SK-N-SH (cell line): ENCODE results near the gene DTX1. TPM values are rescaled to one million over a fixed set of nuclear protein-coding genes. Genes with fewer than 3 reads are reported as not detected.

Experiments used
- CTCF ChIA-PET: fragments of 300-600, 350-600 bp; formaldehyde crosslinking; extraction: SDS; loops from one replicate; lab custom pipeline; 2021; lab: Yijun Ruan, JAX
- POLR2A ChIA-PET: fragments of 350-600 bp; sonication (Branson Sonifier 250); formaldehyde crosslinking; extraction: SDS; loops from one replicate; lab custom pipeline; 2020; ENCODE audit warnings: antibody characterized with exemption, inconsistent platforms; lab: Yijun Ruan, JAX
- DNase-seq: peaks from one replicate; pipeline ENCODE4 v3.0.0; 2012
- H2AFZ ChIP-seq: fragments of 200-600 bp; sonication (generic); 2 replicates; pipeline ENCODE4 v1.8.1; 2016; ENCODE audit warnings: antibody characterized with exemption, mild to moderate bottlenecking, low read depth
- H3F3A ChIP-seq: fragments of 200-600 bp; sonication (generic); replicated peaks from 2 replicates; pipeline ENCODE3; 2016; ENCODE audit warnings: antibody characterized with exemption, mild to moderate bottlenecking; ENCODE audit not compliant: insufficient read depth
- H3K27ac ChIP-seq, 2 experiments: fragments of 200-500 bp in 1 of 2; fragments of 200-600 bp in 1 of 2; sonication (Bioruptor generic) in 1 of 2; sonication (generic), shearing (Covaris generic) in 1 of 2; 2 replicates each; pipeline versions ENCODE4 v1.5.1 to v1.6.1; 2014 to 2016; ENCODE audit warnings: low read depth in 2 of 2, inconsistent platforms in 1 of 2, low read length in 1 of 2, mild to moderate bottlenecking in 1 of 2, mixed read lengths in 1 of 2
- H3K27me3 ChIP-seq: fragments of 200-600 bp; sonication (generic), shearing (Covaris generic); 2 replicates; pipeline ENCODE4 v1.6.1; 2016; ENCODE audit warnings: mixed run types; ENCODE audit not compliant: insufficient read depth
- H3K36me3 ChIP-seq, 2 experiments: fragments of 200-500 bp in 1 of 2; fragments of 200-600 bp in 1 of 2; sonication (Bioruptor generic) in 1 of 2; sonication (generic) in 1 of 2; replicated peaks in 1 of 2; 2 replicates each; pipeline versions ENCODE3 to v1.5.1; 2014 to 2016; ENCODE audit warnings: low read length in 1 of 2, mild to moderate bottlenecking in 1 of 2; ENCODE audit not compliant: insufficient read depth in 2 of 2, control insufficient read depth in 1 of 2
- H3K4me1 ChIP-seq, 2 experiments: fragments of 200-500 bp in 1 of 2; fragments of 200-600 bp in 1 of 2; sonication (Bioruptor generic) in 1 of 2; sonication (generic), shearing (Covaris generic) in 1 of 2; 2 replicates each; pipeline versions ENCODE4 v1.5.1 to v1.6.1; 2014 to 2016; ENCODE audit warnings: low read depth in 1 of 2, low read length in 1 of 2, mixed run types in 1 of 2; ENCODE audit not compliant: insufficient read depth in 2 of 2, control insufficient read depth in 1 of 2
- H3K4me2 ChIP-seq: fragments of 200-600 bp; sonication (generic), shearing (Covaris generic); 2 replicates; pipeline ENCODE4 v1.6.1; 2017; ENCODE audit warnings: mixed run types
- H3K4me3 ChIP-seq, 2 experiments: fragments of 200-500 bp in 1 of 2; fragments of 200-600 bp in 1 of 2; sonication (Bioruptor generic) in 1 of 2; sonication (generic), shearing (Covaris generic) in 1 of 2; 2 replicates each; pipeline versions ENCODE4 v1.5.1 to v1.8.1; 2014 to 2016; ENCODE audit warnings: low read depth in 2 of 2, inconsistent platforms in 1 of 2, low read length in 1 of 2, mild to moderate bottlenecking in 1 of 2, mixed read lengths in 1 of 2, moderate library complexity in 1 of 2
- H3K79me2 ChIP-seq: fragments of 200-600 bp; sonication (generic); 2 replicates; pipeline ENCODE4 v1.8.1; 2017; ENCODE audit warnings: mild to moderate bottlenecking; ENCODE audit not compliant: insufficient read depth
- H3K9ac ChIP-seq: fragments of 200-600 bp; sonication (generic); 2 replicates; pipeline ENCODE4 v1.6.1; 2017; ENCODE audit warnings: mixed run types
- H3K9me2 ChIP-seq: fragments of 200-600 bp; sonication (generic); 2 replicates; pipeline ENCODE4 v1.6.1; 2017; ENCODE audit warnings: mixed run types
- H3K9me3 ChIP-seq: fragments of 200-600 bp; sonication (generic); 2 replicates; pipeline ENCODE4 v1.6.1; 2017; ENCODE audit warnings: mixed run types, mild to moderate bottlenecking, moderate library complexity
- H4K20me1 ChIP-seq: fragments of 200-600 bp; sonication (generic); 2 replicates; pipeline ENCODE4 v1.6.1; 2017; ENCODE audit warnings: mild to moderate bottlenecking, mixed run types; ENCODE audit not compliant: insufficient read depth
- CHD2 ChIP-seq: fragments of 150-350 bp; IDR thresholded peaks from 2 replicates; pipeline ENCODE4 v1.6.1; 2018; ENCODE audit warnings: low read length; ENCODE audit not compliant: partially characterized antibody
- EZH2phosphoT487 ChIP-seq: fragments of 200-600 bp; sonication (generic); IDR thresholded peaks from 2 replicates; pipeline ENCODE4 v1.6.1; 2017; ENCODE audit warnings: low read depth, mixed run types, mild to moderate bottlenecking, antibody characterized with exemption, moderate library complexity, borderline replicate concordance
- FOSL2 ChIP-seq: IDR thresholded peaks from 2 replicates; pipeline ENCODE4 v1.4.0; 2012; ENCODE audit warnings: low read depth, mild to moderate bottlenecking, moderate library complexity, borderline replicate concordance
- FOXJ3 ChIP-seq: sonication (generic); formaldehyde crosslinking; IDR thresholded peaks from 2 replicates; pipeline ENCODE4 v1.5.1; 2020; ENCODE audit warnings: mild to moderate bottlenecking, missing genetic modification reagents
- FOXM1 ChIP-seq: IDR thresholded peaks from 2 replicates; pipeline ENCODE4 v1.4.0; 2012; ENCODE audit warnings: low read depth, mild to moderate bottlenecking
- GABPA ChIP-seq: IDR thresholded peaks from 2 replicates; pipeline ENCODE4 v1.4.0; 2012; ENCODE audit warnings: low read depth, mild to moderate bottlenecking
- JUND ChIP-seq: IDR thresholded peaks from 2 replicates; pipeline ENCODE4 v1.4.0; 2012
- MEF2A ChIP-seq: IDR thresholded peaks from 2 replicates; pipeline ENCODE4 v1.4.0; 2012; ENCODE audit warnings: low read depth, borderline replicate concordance
- NRF1 ChIP-seq: IDR thresholded peaks from 2 replicates; pipeline ENCODE4 v1.6.1; 2012; ENCODE audit warnings: low read depth, mild to moderate bottlenecking, low read length
- POLR2AphosphoS5 ChIP-seq: IDR thresholded peaks from 2 replicates; pipeline ENCODE4 v1.6.1; 2012; ENCODE audit warnings: low read depth, low read length
- RFX5 ChIP-seq: IDR thresholded peaks from 2 replicates; pipeline ENCODE4 v1.6.1; 2012; ENCODE audit warnings: mild to moderate bottlenecking, improper control_type of control experiment, low read length
- SIN3A ChIP-seq: IDR thresholded peaks from 2 replicates; pipeline ENCODE4 v1.6.1; 2012; ENCODE audit warnings: low read depth, mild to moderate bottlenecking, low read length, moderate library complexity, borderline replicate concordance
- SMC3 ChIP-seq: IDR thresholded peaks from 2 replicates; pipeline ENCODE4 v1.6.1; 2012; ENCODE audit warnings: low read depth, low read length, improper control_type of control experiment
- TAF1 ChIP-seq: IDR thresholded peaks from 2 replicates; pipeline ENCODE4 v1.6.1; 2012; ENCODE audit warnings: low read depth, mild to moderate bottlenecking, low read length, moderate library complexity, borderline replicate concordance
- TEAD4 ChIP-seq: IDR thresholded peaks from 2 replicates; pipeline ENCODE4 v1.4.0; 2012; ENCODE audit warnings: mild to moderate bottlenecking, borderline replicate concordance; ENCODE audit not compliant: insufficient read depth
- YY1 ChIP-seq: IDR thresholded peaks from 2 replicates; pipeline ENCODE4 v1.4.0; 2012; ENCODE audit warnings: low read depth, mild to moderate bottlenecking
- WGBS: methylation state at CpG from one replicate; pipeline ENCODE4 v1.1.6; 2017; ENCODE audit warnings: low lambda C conversion rate; 5-methylcytosine and 5-hydroxymethylcytosine counted together
- polyA plus RNA-seq, 3 experiments: library from polyadenylated mRNA; depleted of rRNA; stranded (reverse); fragments of >200 nt; gene quantifications; 2 replicates each; pipeline ENCODE4 v1.2.3, GENCODE V29; 2012
- TF ChIP-seq, protein P1 (sequence below): fragments of 150-350 bp; IDR thresholded peaks from 2 replicates; pipeline ENCODE4 v1.6.1; 2016; ENCODE audit warnings: mild to moderate bottlenecking, low read depth, low read length
- TF ChIP-seq, protein P2 (sequence below): fragments of 200-600 bp; sonication (generic); IDR thresholded peaks from 2 replicates; pipeline ENCODE4 v1.6.1; 2017; ENCODE audit warnings: antibody characterized with exemption, mild to moderate bottlenecking, moderate library complexity
- TF ChIP-seq, protein P3 (sequence below): IDR thresholded peaks from 2 replicates; pipeline ENCODE4 v1.4.0; 2012; ENCODE audit warnings: low read depth, borderline replicate concordance
- TF ChIP-seq, protein P4 (sequence below): IDR thresholded peaks from 2 replicates; pipeline ENCODE4 v1.4.0; 2012; ENCODE audit warnings: low read depth

The DTX1 gene
- polyA plus RNA-seq, 1 of the 3 experiments (the other 2 are of a cell fraction) = 0.72 TPM

DNA sequence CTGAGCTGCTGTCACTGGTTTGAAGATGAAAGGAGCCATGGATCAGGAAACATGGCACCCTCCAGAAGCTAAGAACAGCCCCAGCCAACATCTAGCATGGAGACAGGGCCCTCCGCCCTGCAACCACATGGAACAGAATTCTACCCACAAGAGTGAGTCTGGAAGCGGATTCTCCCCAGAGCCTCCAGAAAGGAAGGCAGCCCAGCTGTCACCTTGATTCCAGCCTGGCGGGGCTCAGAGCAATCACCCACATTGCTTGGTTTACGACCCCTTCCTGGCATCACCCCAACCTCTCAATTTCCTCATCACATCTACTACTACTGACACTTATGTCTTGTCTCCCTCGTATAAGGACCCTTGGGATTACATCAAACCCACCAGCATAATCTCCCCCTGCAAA lies 39.7 kb upstream of the DTX1 start (continued):
- TF ChIP-seq, protein P1, sequence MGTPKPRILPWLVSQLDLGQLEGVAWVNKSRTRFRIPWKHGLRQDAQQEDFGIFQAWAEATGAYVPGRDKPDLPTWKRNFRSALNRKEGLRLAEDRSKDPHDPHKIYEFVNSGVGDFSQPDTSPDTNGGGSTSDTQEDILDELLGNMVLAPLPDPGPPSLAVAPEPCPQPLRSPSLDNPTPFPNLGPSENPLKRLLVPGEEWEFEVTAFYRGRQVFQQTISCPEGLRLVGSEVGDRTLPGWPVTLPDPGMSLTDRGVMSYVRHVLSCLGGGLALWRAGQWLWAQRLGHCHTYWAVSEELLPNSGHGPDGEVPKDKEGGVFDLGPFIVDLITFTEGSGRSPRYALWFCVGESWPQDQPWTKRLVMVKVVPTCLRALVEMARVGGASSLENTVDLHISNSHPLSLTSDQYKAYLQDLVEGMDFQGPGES = no peak
- TF ChIP-seq, all 33 proteins: peak for 0

DNA sequence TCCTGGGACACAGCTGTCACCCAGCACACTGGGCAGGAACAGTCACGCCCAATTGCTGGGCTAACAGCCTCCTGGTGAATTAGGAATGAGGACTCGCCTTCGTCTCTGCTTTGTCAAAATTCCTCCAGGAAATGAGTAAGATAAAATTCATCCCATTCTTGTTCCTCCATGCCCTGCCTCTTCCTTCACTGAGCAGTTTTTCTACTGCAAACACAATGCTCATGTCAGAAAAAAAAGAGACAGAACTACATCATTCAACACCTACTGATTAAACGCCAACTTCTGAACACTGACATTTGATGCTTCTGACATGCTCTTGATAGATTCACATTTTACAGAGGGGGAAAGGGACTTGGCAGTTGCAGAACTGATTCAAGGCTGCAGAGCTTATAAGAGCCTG lies 37.5 kb upstream of the DTX1 start:
- Histone ChIP-seq H3K9me3 (no peaks in the 10 kb centered on the region), H3K27me3 (no peaks in the 10 kb centered on the region), H3K9me2 (no peaks in the 10 kb centered on the region), H2AFZ (no peak overlapping the region), H3K4me3 (no peak overlapping the region), H3K4me1 (no peaks in the 10 kb centered on the region; a peak in 1 of 4 replicates), H4K20me1 (no peaks in the 10 kb centered on the region), H3K36me3 (no peaks in the 10 kb centered on the region), H3K4me2 (no peak overlapping the region), H3F3A (no peaks in the 10 kb centered on the region), H3K9ac (no peak overlapping the region), H3K79me2 (no peaks in the 10 kb centered on the region), H3K27ac (no peak overlapping the region)
- ChIA-PET POLR2A (no interaction called here), CTCF (interaction anchor here (1.3 kb wide), 1 partner anchor 11 kb away, joined by 6 read pairs; no protein-coding TSS in a partner anchor)
- 37% methylated on average over 4 of the region's 4 CpGs for WGBS
- TF ChIP-seq MEF2A (no peak), FOSL2 (no peak), JUND (no peak), TEAD4 (no peak), EZH2phosphoT487 (no peak)
- TF ChIP-seq, protein P2, sequence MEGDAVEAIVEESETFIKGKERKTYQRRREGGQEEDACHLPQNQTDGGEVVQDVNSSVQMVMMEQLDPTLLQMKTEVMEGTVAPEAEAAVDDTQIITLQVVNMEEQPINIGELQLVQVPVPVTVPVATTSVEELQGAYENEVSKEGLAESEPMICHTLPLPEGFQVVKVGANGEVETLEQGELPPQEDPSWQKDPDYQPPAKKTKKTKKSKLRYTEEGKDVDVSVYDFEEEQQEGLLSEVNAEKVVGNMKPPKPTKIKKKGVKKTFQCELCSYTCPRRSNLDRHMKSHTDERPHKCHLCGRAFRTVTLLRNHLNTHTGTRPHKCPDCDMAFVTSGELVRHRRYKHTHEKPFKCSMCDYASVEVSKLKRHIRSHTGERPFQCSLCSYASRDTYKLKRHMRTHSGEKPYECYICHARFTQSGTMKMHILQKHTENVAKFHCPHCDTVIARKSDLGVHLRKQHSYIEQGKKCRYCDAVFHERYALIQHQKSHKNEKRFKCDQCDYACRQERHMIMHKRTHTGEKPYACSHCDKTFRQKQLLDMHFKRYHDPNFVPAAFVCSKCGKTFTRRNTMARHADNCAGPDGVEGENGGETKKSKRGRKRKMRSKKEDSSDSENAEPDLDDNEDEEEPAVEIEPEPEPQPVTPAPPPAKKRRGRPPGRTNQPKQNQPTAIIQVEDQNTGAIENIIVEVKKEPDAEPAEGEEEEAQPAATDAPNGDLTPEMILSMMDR = no peak
- DNase-seq = no peak

DNA sequence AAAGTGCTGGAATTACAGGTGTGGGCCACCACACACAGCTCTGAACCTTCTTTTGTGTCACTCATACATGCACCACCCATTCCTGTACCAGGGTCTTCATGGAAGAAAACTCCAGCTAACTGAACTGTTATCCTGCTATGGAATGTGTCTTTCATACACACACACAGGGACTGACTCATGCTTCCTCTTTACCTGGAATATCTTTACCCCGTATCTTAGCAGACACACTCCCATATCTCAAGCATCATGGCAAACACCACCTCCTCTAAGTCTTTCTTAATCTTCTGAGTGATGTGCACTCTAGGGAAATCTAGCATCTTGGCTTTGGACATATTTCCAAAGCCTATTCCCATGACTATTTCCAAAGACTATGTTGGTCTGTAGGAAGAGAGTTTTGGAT lies 35.0 kb upstream of the DTX1 start:
- no peak overlapping the region for H3K9ac ChIP-seq
- H3K79me2 ChIP-seq = no peaks in the 10 kb centered on the region
- H3K27me3 ChIP-seq = no peaks in the 10 kb centered on the region
- POLR2A ChIA-PET = no interaction called here
- H3K27ac ChIP-seq = no peak overlapping the region
- no peaks in the 10 kb centered on the region for H3K9me3 ChIP-seq
- H3K4me2 ChIP-seq = no peak overlapping the region
- H3K4me1 ChIP-seq = no peaks in the 10 kb centered on the region
- DNase-seq = no peak
- no peaks in the 10 kb centered on the region for H3K9me2 ChIP-seq
- 56% methylated on average over 1 of the region's 1 CpG for WGBS
- no peak overlapping the region for H3K4me3 ChIP-seq
- no peaks in the 10 kb centered on the region for H3F3A ChIP-seq
- no peaks in the 10 kb centered on the region for H4K20me1 ChIP-seq
- no peak overlapping the region for H2AFZ ChIP-seq
- no peaks in the 10 kb centered on the region for H3K36me3 ChIP-seq
- CTCF ChIA-PET = interaction anchor here (0.7 to 2.4 kb wide), 5 partner anchors 10 to 153 kb away, joined by 3 to 11 read pairs (median 3); no protein-coding TSS in a partner anchor
- TF ChIP-seq NRF1 = no peak
- no peak for TF ChIP-seq FOXJ3 (CRISPR knock-in tag)
- TF ChIP-seq FOXM1 = no peak
- no peak for TF ChIP-seq POLR2AphosphoS5
- TF ChIP-seq RFX5 = no peak
- TF ChIP-seq MEF2A = no peak
- no peak for TF ChIP-seq CHD2
- no peak for TF ChIP-seq SMC3
- no peak for TF ChIP-seq EZH2phosphoT487
- TF ChIP-seq, protein P1 = no peak
- no peak for TF ChIP-seq YY1
- no peak for TF ChIP-seq GABPA
- TF ChIP-seq, protein P3, sequence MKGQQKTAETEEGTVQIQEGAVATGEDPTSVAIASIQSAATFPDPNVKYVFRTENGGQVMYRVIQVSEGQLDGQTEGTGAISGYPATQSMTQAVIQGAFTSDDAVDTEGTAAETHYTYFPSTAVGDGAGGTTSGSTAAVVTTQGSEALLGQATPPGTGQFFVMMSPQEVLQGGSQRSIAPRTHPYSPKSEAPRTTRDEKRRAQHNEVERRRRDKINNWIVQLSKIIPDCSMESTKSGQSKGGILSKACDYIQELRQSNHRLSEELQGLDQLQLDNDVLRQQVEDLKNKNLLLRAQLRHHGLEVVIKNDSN = no peak
- TF ChIP-seq SIN3A = no peak
- TF ChIP-seq, protein P4, sequence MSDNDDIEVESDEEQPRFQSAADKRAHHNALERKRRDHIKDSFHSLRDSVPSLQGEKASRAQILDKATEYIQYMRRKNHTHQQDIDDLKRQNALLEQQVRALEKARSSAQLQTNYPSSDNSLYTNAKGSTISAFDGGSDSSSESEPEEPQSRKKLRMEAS = no peak
- TF ChIP-seq TAF1 = no peak
